Left renal pelvis (tissue), 4 donors: Measurements from ENCODE around the gene DSE. TPM values are rescaled to one million over a fixed set of nuclear protein-coding genes. Genes with fewer than 3 reads are reported as not detected.

Experiments
- DNase-seq, 4 donors: peaks; one replicate each; pipeline ENCODE4 v3.0.0-alpha.2; 2013; ENCODE audit warnings: low read depth in 4 of 4, low spot score in 3 of 4
- polyA plus RNA-seq, 4 donors: library from polyadenylated mRNA; unstranded; fragments of 120-200 nt; gene quantifications; one replicate each; pipeline ENCODE4 v1.2.1, GENCODE V29; 2013; ENCODE audit not compliant: insufficient read length in 4 of 4

DSE gene
- polyA plus RNA-seq, 4 donors, result 39.7 to 50.8 (median 46.1) TPM

DNA sequence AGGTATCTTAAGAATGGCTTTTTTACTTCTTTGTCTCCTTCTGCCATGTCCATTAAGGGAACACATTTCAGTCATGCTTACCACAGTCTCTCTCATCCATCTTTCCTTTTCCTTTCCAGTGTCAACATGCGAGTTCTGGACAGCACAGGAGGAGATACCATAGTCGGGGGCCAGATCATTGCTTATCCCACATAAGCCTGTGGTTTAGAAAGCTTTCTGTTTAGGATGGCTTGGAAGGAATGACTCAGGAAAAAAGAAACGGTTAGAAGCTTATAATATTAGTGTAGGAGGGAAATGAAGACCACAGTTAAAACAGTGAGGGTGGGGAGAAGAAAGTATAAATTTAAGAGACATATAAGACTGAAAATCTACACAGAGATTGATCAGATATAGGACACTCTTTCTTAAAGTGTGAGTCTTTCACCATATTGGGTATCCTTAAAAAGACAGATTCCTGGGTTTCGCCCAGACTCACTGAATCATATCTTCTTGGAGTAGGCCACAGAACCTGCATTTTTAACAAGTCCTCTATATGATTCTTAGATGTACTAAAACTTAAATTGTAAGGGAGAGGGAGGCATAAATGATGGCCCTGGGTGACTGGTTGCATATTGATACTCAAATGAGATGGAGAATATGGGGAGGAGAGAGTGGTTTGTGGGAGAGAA is 36.1 kb downstream of the DSE start:
- DNase-seq, result no peak

DNA sequence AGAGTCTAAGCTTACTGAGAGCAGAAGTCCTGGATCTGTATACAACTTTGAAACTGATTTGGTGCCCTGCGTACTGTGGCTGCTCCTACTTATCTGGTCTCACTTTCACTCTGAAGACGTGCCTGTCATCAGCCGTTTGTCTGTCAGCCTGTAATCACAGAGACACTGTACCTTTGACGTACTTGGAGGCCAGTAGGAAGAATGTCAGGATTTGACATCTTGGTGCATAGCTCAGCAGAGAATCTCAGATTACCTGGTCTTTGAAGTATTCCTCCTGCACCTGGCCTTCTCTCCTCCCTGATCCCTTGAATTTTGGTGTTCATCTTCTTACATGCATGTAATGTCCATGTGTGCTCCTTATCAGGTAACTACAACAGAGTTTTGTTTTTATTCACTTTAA is 37.7 kb downstream of the DSE start:
- DNase-seq, result no peak

DNA sequence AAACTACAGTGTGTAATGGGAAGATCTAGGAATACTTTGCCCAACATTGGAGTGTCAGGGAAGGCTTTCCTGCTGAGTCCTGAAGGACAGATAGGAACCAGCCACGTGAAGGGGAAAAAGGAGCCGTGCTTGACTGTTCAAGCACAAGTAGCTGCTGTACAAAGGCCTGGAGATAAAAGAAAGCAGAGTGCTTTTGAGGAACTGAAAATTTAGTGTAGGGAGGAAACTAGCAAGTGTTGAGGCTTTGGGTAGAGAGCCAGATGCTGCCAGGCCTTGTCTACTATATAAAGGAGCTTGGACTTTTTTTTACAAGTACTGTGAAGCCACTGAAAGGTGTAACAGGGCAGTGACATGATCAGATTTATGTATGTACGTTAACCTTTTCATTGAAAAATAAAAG is 39.0 kb downstream of the DSE start:
- DNase-seq, result no peak

DNA sequence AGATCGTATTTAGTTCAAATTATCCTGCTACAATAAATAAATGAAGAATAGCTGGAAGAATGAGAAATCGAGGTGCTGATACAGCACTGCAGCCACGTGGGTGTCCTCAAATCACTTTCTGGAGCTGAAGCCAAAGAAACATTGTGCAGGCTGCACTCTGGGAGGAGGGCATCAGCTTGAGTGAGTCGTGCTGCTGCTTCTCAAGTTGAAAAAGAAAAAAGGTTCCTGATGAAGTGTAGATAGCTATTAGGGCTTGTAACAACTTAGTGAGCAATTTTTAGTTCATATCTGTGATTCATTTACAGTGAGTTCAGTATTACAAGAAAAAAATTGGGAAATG is 40.5 kb downstream of the DSE start:
- DNase-seq, result no peak

DNA sequence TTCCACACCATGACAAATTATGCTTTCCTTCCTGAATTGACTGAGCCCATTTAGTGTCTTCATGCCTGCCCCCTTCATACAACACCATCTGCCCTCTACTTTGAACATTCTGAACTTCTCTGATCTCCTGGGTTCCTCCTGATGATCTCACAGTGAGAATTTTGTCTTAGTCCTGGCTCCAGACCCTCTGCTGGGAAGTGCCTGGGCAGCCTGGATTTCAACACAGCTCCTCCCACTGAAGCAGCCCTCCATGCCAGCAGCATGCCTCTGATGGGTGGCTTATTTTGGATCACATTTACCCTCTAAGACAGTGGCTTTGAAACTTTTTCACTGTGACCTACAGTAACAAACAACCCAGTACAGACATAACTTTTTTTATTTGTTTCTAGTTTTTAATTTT is 41.5 kb downstream of the DSE start:
- no peak for DNase-seq

DNA sequence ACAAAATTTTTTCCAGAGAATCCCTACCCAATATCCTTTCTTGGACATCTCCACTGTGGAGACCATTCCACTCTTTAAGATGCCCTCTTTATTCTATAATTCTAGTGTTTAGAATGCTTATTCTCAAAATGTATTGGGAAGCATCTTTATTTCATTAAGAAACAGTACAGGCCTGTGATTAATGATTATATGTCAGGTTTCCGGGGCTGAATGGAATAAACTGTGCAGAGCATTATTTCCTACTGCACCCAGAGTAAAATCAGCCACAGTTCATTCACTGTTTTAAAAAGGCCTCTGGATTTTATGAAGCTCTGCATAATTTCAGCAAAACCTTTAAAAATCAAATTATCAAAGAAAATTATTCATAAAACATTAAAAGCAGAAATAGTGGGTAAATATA is 42.6 kb downstream of the DSE start:
- no peak for DNase-seq

DNA sequence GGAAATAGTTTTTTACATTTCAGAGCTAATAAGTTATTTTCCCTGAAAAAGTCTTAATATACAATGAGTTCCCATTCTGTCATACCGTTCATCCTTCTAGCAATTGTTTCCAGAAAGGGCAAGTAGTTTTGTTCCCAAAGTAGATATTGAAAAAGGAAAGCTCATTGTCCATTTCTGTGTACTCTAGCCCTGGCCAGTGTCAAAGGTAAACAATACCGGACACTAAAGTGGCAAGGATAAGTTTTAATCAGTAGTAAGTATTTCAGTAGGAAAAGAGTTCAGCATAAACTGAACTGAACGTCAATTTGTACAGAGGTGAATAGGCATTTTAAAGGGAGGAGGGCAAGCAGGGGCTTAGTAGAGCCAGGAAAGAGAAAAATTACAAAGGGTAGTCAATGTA is 46.9 kb downstream of the DSE start:
- DNase-seq, result no peak

DNA sequence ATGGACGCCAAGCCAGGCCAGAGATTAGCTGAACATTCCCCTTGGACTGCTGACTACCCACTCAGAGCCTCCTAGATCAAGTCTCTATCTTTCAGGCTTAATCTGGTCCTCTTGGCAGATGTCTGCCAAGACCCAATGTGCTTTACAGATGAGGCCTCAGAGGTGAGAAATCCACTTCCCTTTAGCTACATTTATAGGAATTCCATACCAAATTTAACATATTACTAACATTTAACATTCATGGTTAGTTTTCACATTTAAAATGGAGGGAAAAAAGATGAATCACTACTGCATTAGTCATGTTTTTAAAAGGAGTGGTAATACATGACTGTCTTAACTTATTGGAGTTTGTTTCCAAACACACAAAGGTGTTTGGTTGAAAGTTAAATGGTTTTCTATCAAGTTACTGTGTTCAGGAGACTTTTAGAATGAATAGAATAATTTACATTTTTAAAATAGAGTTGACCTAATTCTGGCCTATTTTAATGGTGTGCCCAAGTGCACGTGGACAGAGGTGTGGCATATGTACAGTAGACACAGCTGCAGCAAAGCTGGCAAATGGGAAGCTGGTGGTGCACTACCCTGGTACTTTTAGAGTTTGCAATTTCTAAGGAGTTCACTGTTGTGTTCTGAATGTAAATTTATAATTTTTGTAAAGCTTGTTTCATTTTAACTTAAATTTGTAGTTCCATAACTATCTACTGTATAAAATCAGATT is 48.5 kb downstream of the DSE start:
- no peak for DNase-seq

DNA sequence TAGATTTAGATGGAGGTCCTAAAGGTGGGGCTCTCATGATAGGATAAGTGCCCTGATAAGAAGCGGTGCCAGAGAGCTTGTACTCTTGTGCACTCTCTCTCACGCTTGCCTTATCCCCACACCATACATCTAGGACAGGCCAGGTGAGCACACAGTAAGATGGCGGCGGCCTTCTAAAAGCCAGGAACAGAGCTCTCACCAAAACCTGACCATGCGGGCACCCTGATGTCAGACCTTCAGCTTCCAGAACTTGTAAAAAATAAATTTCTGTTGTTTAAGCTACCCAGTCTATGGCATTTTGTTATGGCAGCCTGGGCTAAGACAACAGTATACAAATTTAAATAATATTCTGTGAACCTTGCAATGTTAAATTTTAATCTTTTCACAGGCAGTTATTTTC is 49.6 kb downstream of the DSE start:
- DNase-seq, result no peak

DNA sequence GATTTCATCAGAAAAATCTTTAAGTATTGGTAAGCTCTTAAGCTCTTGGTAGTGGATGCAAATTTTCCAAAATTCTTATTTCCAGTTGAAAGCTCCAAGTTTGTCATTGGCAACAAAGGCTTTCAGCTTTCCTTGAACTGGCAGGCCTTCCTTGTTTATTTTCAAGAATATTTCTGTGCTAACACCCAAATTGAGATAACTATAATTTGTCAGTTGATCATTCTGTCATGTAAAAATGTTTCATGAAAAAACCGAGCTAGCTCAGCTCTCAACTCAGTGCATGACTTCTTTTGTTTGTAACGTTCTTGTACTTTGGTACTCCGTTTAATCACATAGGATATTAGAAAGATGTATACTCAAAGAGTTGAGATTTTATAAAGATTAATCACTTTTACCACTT is 51.5 kb downstream of the DSE start:
- DNase-seq, result no peak

DNA sequence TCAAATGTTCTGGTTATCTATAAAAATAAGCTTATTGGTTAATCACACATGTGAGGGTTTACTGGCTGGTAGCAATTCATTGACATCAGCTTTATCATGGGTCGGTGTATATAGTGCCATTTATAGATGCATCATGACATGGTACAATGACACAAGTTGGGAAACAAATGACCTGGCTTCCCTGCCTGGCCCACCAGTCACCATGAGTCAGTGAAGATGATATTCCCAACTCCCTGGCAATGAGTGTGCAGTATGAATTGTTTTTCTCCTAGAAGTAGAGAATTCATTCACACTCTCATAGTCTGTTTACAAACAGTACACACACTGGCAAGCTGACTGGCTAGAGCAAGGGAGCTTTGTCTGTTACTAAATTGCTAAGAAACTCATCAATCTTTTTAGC is 53.3 kb downstream of the DSE start:
- no peak for DNase-seq

DNA sequence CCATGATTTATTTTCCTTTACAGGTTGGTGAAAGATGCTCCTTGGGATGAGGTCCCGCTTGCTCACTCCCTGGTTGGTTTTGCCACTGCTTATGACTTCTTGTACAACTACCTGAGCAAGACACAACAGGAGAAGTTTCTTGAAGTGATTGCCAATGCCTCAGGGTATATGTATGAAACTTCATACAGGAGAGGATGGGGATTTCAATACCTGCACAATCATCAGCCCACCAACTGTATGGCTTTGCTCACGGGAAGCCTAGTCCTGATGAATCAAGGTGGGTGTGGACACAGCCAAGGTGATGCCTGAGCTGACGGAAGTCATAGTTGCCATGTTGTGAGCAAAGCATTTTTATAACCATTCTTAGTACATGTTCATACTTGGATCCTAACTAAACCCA is 55.8 kb downstream of the DSE start:
- no peak for DNase-seq

DNA sequence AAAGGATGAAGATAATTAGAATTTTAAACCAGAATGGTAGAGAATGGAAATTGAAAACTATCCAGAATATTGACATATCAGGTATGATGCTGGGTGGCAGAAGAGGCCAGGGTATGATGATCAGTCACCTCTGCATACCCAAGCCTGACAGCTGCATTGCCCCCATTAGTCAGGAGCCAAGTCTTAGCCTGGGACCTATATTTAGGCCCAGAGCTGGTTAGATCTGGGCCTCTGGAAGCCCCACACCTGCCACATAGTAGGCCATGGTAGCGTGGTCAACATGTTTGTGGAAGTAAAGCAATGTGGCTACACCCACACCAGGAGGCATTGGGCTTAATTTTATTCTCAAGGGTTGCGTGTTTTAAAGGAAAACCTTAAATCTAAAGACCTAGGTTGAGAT is 58.4 kb downstream of the DSE start:
- no peak for DNase-seq

DNA sequence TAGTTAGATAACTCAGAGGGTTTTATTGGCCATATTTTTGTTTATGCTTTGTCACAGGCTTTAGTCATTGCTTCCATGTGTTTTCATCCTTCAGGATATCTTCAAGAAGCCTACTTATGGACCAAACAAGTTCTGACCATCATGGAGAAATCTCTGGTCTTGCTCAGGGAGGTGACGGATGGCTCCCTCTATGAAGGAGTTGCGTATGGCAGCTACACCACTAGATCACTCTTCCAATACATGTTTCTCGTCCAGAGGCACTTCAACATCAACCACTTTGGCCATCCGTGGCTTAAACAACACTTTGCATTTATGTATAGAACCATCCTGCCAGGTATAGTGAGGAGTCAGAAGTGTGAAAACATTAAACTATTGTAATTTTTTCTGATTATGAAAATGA is 60.1 kb downstream of the DSE start:
- no peak for DNase-seq

DNA sequence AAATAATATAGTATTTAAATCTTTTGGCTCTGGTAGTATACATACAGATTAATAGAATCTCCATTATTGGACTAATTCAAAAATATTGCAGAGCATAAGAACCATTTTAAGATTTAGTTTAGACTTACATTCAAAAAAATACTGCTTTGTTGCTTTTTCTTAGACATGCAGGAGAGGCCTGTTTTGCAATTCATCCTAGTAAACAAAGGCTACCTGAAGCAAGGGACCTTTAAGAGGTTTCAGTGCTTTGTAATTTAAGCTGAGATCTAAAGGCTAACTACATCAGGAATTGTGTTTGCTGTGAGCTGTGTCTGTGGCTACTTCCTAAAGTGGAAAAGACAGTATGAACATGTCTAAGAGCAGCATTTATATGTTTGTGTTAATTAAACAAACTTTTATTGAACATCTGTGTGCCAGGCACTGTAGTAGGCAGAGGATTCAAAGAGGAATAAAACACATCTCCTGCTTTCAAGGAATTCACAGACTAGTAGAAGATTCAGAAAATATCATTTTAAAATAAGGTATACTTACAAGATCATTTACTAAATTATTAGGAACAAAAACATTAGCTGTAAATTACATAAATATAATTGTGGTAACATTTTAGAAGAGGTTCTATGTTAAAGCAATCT is 61.3 kb downstream of the DSE start:
- no peak for DNase-seq

DNA sequence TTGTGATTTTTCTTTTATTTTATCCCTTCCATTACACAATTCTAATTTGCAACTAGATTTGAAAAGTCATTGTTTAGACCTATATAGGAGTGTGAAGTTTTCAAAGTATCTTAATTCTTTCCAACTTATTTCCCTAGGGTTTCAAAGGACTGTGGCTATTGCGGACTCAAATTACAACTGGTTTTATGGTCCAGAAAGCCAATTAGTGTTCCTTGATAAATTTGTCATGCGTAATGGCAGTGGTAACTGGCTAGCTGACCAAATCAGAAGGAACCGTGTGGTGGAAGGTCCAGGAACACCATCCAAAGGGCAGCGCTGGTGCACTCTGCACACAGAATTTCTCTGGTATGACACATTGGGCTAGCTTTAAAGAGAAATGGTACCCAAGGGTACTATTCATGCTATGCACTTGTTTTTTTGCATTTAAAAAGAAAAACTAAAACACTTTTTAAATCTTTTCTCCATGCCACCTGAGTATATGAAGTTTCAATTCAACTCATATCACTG is 62.5 kb downstream of the DSE start:
- DNase-seq, result no peak

DNA sequence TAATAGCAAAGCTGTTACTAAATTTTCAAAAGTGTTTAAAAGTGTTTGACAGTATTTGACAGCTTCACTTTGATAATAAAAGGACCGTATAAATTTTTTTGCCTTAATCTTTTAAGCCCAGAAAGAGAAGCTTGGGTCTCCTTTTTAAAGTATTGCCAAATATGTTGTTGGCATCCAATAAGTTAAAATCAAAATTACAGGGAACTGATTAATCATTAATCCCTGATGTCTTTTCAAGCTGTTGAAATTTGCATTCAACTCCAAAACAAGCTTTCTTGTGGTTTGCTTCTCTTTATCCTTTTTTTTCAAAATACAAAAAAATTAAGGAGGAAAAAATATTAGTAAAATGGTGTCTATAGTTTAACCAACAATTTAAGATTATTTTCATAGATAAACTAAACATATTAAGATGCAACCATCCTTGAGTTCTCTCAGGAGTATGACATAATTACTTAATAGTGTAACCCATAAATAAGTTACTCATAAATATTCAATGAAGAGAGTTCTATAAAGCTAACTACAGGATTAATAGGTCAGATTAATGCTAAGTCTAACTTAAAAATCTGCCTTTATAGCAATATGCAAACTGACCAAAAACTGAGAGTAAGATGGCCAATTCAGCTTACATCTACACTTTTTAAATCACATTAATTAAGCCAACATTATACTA is 63.4 kb downstream of the DSE start:
- DNase-seq, result no peak

DNA sequence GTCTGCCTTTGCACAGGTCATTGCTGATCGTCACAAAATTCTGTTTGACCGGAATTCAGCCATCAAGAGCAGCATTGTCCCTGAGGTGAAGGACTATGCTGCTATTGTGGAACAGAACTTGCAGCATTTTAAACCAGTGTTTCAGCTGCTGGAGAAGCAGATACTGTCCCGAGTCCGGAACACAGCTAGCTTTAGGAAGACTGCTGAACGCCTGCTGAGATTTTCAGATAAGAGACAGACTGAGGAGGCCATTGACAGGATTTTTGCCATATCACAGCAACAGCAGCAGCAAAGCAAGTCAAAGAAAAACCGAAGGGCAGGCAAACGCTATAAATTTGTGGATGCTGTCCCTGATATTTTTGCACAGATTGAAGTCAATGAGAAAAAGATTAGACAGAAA is 65.8 kb downstream of the DSE start:
- no peak for DNase-seq

DNA sequence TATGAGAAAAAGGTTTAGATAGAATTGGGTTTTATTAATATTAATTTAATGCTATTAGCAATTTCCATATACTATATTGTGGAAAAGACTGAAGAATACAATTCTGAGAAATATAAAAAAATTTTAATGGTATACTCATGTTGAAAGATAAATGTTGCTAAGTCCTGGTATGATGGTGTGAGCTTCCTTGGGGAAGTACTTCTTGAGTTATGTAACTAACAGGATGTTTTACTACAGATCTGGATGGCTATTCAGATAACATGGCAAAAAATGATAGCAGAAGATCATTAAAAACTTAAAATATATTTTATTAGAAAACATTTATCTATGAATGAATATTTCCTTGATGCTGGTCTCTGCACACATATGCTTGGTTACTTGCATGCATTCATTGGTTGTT is 66.9 kb downstream of the DSE start:
- DNase-seq, result no peak

DNA sequence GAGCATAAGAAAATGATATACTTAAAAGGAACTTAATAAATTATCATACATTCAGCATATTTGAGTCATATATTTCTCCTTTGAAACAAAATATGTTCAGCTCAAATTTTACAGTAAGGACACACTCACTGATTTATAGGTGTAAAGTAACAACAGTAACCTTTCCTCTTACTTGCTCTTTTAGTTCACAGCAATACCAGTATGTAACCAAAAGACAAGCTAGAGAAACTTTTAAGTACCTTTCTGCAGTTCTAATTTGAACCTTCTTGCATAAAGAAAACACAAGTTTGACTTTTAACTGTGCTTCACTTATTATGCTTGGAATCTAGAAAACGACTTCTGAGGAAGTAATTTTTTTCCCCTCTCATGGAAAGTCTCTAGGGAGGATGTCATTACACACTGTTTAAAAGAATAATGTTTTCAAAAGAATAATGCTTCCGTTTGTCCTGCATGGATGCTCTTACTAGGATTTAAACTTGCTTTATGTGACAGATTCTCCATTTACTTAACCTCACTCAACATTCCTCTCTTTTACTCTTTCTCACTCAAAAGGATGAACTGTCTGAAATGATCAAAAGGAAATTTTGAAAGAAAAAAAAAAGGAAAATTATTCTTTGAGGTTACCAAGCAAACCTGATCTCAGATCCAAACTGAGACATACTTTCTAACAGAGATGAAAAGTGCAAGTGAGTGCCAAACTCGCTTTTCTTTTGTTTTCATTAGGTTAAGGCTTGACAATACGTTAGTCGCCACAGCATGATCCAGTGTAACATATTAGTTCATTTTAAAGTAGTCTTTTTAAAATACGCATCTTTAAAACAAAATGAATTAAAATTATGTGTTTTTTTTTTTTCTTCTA is 68.1 kb downstream of the DSE start:
- DNase-seq, result peak in 1 of 4 donors; percentile 35
